MM.1S (cell line): ENCODE results near the gene MICALL1.

ENCODE experiments used
- DNase-seq: peaks from one replicate; pipeline ENCODE4 v3.0.0-alpha.2; 2015
- H2AFZ ChIP-seq: fragments of 300-600 bp; sonication (generic); 2 replicates; pipeline ENCODE4 v1.6.0; 2016; ENCODE audit warnings: antibody characterized with exemption, low read length
- H3F3A ChIP-seq: fragments of 300-600 bp; sonication (generic); 2 replicates; pipeline ENCODE4 v1.6.1; 2016; ENCODE audit warnings: mild to moderate bottlenecking, antibody characterized with exemption, low read length, moderate library complexity, mixed read lengths; ENCODE audit not compliant: insufficient read depth
- H3K27ac ChIP-seq: fragments of 300-600 bp; sonication (generic); 2 replicates; pipeline ENCODE4 v1.5.1; 2016; ENCODE audit warnings: mild to moderate bottlenecking, low read length
- H3K27me3 ChIP-seq: fragments of 300-600 bp; sonication (generic); replicated peaks from 2 replicates; pipeline ENCODE4 v1.6.0; 2016; ENCODE audit warnings: low read length; ENCODE audit not compliant: insufficient read depth
- H3K36me3 ChIP-seq: fragments of 300-600 bp; sonication (generic); replicated peaks from 2 replicates; pipeline ENCODE4 v1.6.1; 2016; ENCODE audit warnings: mild to moderate bottlenecking, low read length, mixed read lengths; ENCODE audit not compliant: insufficient read depth
- H3K4me1 ChIP-seq: fragments of 300-600 bp; sonication (generic); 2 replicates; pipeline ENCODE4 v1.6.1; 2016; ENCODE audit warnings: low read length, mixed read lengths
- H3K4me2 ChIP-seq: fragments of 300-600 bp; sonication (generic); 2 replicates; pipeline ENCODE4 v1.6.0; 2016; ENCODE audit warnings: low read depth, low read length
- H3K4me3 ChIP-seq: fragments of 300-600 bp; sonication (generic); 2 replicates; pipeline ENCODE4 v1.5.1; 2016; ENCODE audit warnings: low read length, mixed read lengths
- H3K79me2 ChIP-seq: fragments of 300-600 bp; sonication (generic); 2 replicates; pipeline ENCODE4 v1.6.1; 2016; ENCODE audit warnings: mixed run types, low read length, mixed read lengths
- H3K9ac ChIP-seq: fragments of 300-600 bp; sonication (generic); 2 replicates; pipeline ENCODE4 v1.6.1; 2016; ENCODE audit warnings: low read length, mixed read lengths
- H3K9me2 ChIP-seq: fragments of 300-600 bp; sonication (generic); replicated peaks from 2 replicates; pipeline ENCODE4 v1.6.1; 2016; ENCODE audit warnings: mild to moderate bottlenecking, low read length, mixed read lengths; ENCODE audit not compliant: insufficient read depth
- H3K9me3 ChIP-seq: fragments of 300-600 bp; sonication (generic); replicated peaks from 2 replicates; pipeline ENCODE4 v1.6.1; 2016; ENCODE audit warnings: mild to moderate bottlenecking, low read length, mixed read lengths; ENCODE audit not compliant: insufficient read depth
- H4K20me1 ChIP-seq: fragments of 300-600 bp; sonication (generic); 2 replicates; pipeline ENCODE4 v1.6.1; 2016; ENCODE audit warnings: mild to moderate bottlenecking, low read length, moderate library complexity, mixed read lengths; ENCODE audit not compliant: insufficient read depth
- CTCF ChIP-seq: fragments of 300-600 bp; sonication (generic); IDR thresholded peaks from 2 replicates; pipeline ENCODE4 v1.5.1; 2016; ENCODE audit warnings: antibody characterized with exemption, low read length, mixed read lengths
- EZH2 ChIP-seq: fragments of 300-600 bp; sonication (generic); optimal IDR thresholded peaks from 2 replicates; pipeline ENCODE3; 2017; ENCODE audit warnings: low read depth, mild to moderate bottlenecking, antibody characterized with exemption, low read length, mixed read lengths
- EZH2phosphoT487 ChIP-seq: fragments of 300-600 bp; sonication (generic); IDR thresholded peaks from 2 replicates; pipeline ENCODE4 v1.6.1; 2018; ENCODE audit warnings: antibody characterized with exemption, low read length

Gene MICALL1

GRCh38 chr22:37913233-37913721, 7.2 kb downstream of the MICALL1 start:
- Histone ChIP-seq H3K36me3 (no peaks in the 10 kb centered on the region), H2AFZ (no peak overlapping the region), H3K9me3 (no peaks in the 10 kb centered on the region), H3K79me2 (no peaks in the 10 kb centered on the region), H3K4me3 (no peak overlapping the region), H3K27me3 (no peaks in the 10 kb centered on the region), H3K4me1 (no peaks in the 10 kb centered on the region), H3F3A (no peaks in the 10 kb centered on the region), H3K4me2 (no peak overlapping the region), H4K20me1 (no peaks in the 10 kb centered on the region), H3K9me2 (no peaks in the 10 kb centered on the region), H3K27ac (no peak overlapping the region), H3K9ac (no peak overlapping the region)
- TF ChIP-seq EZH2 (no peak), CTCF (no peak), EZH2phosphoT487 (no peak)
- DNase-seq = no peak

GRCh38 chr22:37916311-37916710, 10.2 kb downstream of the MICALL1 start:
- no peak for TF ChIP-seq EZH2phosphoT487
- no peak for TF ChIP-seq CTCF
- no peak for TF ChIP-seq EZH2
- no peaks in the 10 kb centered on the region for H3K36me3 ChIP-seq

GRCh38 chr22:37917874-37918548, 11.9 kb downstream of the MICALL1 start:
- Histone ChIP-seq H3K9me2 (no peaks in the 10 kb centered on the region), H3K27me3 (no peaks in the 10 kb centered on the region), H3K4me3 (no peak overlapping the region), H3K27ac (no peak overlapping the region), H3K9me3 (no peaks in the 10 kb centered on the region), H4K20me1 (no peaks in the 10 kb centered on the region), H3K4me1 (no peaks in the 10 kb centered on the region), H2AFZ (no peak overlapping the region), H3K79me2 (no peaks in the 10 kb centered on the region), H3K36me3 (no peaks in the 10 kb centered on the region), H3K9ac (no peak overlapping the region), H3K4me2 (no peak overlapping the region), H3F3A (no peaks in the 10 kb centered on the region)
- DNase-seq = no peak
- no peak for TF ChIP-seq CTCF
- TF ChIP-seq EZH2phosphoT487 = no peak
- no peak for TF ChIP-seq EZH2

More at GRCh38 chr22:37916311-37916710, 10.2 kb downstream of the MICALL1 start:
- Histone ChIP-seq H3K9me3 (no peaks in the 10 kb centered on the region), H3K4me1 (no peaks in the 10 kb centered on the region), H3K4me3 (no peak overlapping the region), H3K4me2 (no peak overlapping the region), H3F3A (no peaks in the 10 kb centered on the region), H3K9me2 (no peaks in the 10 kb centered on the region), H4K20me1 (no peaks in the 10 kb centered on the region), H3K27me3 (no peaks in the 10 kb centered on the region), H3K79me2 (no peaks in the 10 kb centered on the region), H3K27ac (no peak overlapping the region), H2AFZ (no peak overlapping the region), H3K9ac (no peak overlapping the region)
- DNase-seq = no peak
